ENCODE results near the gene ABCF2. TPM values are rescaled to one million over a fixed set of nuclear protein-coding genes. Genes with fewer than 3 reads are reported as not detected.

Gene ABCF2
- total RNA-seq, 1 donor from 2014 or later: 23.3 TPM

DNA sequence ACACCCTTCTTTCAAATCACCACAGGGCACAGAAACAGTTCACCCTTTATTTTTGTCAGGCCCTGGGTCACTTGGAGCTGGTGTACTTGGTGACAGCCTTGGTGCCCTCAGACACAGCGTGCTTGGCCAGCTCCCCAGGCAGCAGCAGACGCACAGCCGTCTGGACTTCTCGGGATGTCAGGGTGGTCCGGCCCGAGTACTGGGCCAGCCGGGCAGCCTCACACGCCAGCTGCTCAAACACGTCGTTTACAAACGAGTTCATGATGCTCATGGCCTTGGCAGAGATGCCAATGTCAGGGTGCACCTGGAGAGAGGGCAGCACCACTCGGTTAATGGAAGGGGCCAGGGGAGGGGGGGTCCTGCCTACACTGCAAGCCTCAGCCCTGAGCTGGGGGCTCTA lies 19.2 kb downstream of the ABCF2 start:
- TF ChIP-seq, protein P1, sequence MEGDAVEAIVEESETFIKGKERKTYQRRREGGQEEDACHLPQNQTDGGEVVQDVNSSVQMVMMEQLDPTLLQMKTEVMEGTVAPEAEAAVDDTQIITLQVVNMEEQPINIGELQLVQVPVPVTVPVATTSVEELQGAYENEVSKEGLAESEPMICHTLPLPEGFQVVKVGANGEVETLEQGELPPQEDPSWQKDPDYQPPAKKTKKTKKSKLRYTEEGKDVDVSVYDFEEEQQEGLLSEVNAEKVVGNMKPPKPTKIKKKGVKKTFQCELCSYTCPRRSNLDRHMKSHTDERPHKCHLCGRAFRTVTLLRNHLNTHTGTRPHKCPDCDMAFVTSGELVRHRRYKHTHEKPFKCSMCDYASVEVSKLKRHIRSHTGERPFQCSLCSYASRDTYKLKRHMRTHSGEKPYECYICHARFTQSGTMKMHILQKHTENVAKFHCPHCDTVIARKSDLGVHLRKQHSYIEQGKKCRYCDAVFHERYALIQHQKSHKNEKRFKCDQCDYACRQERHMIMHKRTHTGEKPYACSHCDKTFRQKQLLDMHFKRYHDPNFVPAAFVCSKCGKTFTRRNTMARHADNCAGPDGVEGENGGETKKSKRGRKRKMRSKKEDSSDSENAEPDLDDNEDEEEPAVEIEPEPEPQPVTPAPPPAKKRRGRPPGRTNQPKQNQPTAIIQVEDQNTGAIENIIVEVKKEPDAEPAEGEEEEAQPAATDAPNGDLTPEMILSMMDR (IDR thresholded peaks at IDR 0.05): no peak
- Histone ChIP-seq H3K4me3 (no peak overlapping the region), H3K27me3 (ENCODE audit: low read depth) (peaks cover 29% of the 10 kb centered on the region), H3K9me3 (no peaks in the 10 kb centered on the region), H3K27ac (no peak overlapping the region), H3K4me1 (no peaks in the 10 kb centered on the region), H3K36me3 (peaks cover 10% of the 10 kb centered on the region)
- ATAC-seq: no peak
- intact Hi-C loops (cut with DNase I): no loop called here
- no peak for DNase-seq

DNA sequence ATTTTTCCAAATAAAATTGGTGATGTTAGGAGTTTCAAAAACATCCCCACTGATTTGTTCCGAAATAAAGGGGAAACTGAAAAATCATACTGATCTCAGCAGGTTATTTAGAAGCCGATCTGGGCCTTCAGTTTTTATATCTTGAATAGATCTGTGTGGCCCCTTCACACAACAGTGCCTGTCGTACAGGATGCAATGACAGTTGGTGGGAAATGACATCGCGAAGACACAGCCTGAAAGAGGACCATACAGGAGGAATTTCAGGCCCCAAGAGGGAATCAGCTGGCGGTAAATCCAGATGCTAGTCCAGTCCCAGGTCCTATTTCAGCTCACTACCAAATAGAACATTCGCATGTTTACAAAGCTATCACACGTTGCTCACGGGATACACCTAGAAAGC lies 19.7 kb downstream of the ABCF2 start:
- no peak for ATAC-seq
- TF ChIP-seq, protein P1 (IDR thresholded peaks at IDR 0.05): no peak
- DNase-seq: no peak
- Histone ChIP-seq H3K27ac (no peak overlapping the region), H3K27me3 (ENCODE audit: low read depth) (peaks cover 29% of the 10 kb centered on the region), H3K36me3 (peaks cover 6% of the 10 kb centered on the region), H3K4me3 (no peak overlapping the region), H3K9me3 (no peaks in the 10 kb centered on the region), H3K4me1 (no peaks in the 10 kb centered on the region)
- intact Hi-C loops (cut with DNase I): no loop called here

DNA sequence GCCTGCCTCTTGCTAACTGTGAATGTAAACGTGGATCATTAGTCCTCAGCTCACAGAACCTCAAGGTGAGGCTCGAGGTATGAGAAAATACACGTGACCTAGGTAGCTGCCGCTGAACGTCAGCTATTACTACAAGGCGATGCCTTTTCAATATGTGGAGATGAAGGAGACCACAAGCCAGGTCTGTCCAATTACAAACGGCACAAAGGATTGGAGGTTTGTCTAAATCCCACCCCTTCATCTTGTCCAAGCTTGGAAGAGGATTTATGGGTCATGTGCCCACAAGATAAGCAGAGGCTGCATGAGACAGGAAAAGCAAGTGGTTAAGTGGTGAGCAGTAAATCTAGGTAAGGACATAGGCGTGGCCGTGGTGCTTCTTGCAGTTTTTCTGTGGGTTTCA lies 20.1 kb downstream of the ABCF2 start:
- Histone ChIP-seq H3K36me3 (peaks cover 4% of the 10 kb centered on the region), H3K27me3 (ENCODE audit: low read depth) (peaks cover 29% of the 10 kb centered on the region), H3K4me1 (no peaks in the 10 kb centered on the region), H3K9me3 (no peaks in the 10 kb centered on the region), H3K4me3 (no peak overlapping the region), H3K27ac (no peak overlapping the region)
- intact Hi-C loops (cut with DNase I): no loop called here
- ATAC-seq: no peak
- no peak for DNase-seq
- TF ChIP-seq, protein P1 (IDR thresholded peaks at IDR 0.05): no peak

DNA sequence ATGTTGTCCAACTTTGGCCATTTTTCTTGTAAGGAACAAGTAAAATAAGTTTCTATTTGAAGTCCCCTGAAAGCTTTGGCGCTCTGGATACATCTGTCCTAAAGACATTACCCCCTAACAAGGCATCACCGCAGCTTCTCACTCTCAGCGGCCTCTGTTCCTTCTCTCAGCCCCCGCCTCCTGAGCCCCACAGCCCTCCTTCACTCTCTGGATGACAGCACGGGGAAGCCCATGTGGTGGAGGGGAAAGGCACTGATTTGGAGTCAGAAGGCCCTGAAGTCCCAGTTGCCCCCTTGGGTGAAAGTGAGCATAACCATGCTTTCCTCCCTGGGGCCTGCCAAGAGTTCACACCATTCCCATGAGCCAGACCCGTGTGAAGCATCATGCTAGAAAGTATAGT lies 21.3 kb downstream of the ABCF2 start:
- DNase-seq (no peak), ATAC-seq (no peak)
- Histone ChIP-seq H3K9me3 (no peaks in the 10 kb centered on the region), H3K4me3 (no peak overlapping the region), H3K36me3 (no peaks in the 10 kb centered on the region), H3K27ac (no peak overlapping the region), H3K4me1 (no peaks in the 10 kb centered on the region), H3K27me3 (ENCODE audit: low read depth) (peaks cover 29% of the 10 kb centered on the region)
- intact Hi-C loops (cut with DNase I): no loop called here
- TF ChIP-seq, protein P1 (IDR thresholded peaks at IDR 0.05): no peak

DNA sequence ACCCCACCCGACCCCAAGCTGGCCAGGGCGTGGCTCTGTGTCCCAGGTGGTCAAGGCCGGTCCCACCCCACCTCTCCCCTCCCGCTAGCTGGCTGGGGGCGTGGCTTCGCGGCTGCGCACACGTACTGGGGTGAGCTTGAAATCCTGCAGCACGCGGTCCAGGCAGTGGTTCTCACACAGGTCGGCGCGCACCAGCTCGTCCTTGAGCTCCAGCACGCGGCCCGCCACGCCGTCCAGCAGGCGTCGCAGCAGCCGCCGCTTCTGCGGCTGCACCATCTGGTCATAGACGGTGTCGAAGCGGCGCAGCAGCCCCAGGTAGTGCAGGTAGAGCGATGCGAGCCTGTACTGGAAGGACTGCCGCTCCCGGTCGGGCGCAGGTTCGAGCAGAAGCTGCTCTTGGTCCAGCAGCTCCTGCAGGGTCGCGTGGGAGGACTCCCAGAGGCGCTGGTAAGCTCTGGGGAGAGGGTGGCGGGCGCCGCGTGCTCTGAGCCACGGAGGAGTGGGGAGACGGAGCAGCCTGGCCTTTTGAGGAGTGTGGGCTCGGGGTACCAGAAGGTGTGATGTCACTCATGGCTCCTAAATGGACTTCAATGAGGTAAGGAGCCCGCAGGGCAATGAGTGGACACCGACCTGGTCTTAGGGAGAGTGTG lies 22.5 kb downstream of the ABCF2 start:
- no peak for DNase-seq
- TF ChIP-seq, protein P1 (IDR thresholded peaks at IDR 0.05): no peak

More for the DNA sequence above, 22.5 kb downstream of the ABCF2 start:
- ATAC-seq: no peak
- Histone ChIP-seq H3K4me1 (no peaks in the 10 kb centered on the region), H3K4me3 (no peak overlapping the region), H3K36me3 (no peaks in the 10 kb centered on the region), H3K9me3 (no peaks in the 10 kb centered on the region), H3K27me3 (ENCODE audit: low read depth) (peaks cover 32% of the 10 kb centered on the region), H3K27ac (no peak overlapping the region)
- intact Hi-C loops (cut with DNase I): no loop called here
